Measurements from ENCODE around the gene TPRKB. TPM values are rescaled to one million over a fixed set of nuclear protein-coding genes. Genes with fewer than 3 reads are reported as not detected.
"Not testable (repeated sequence)": the region's sequence is repeated elsewhere in the genome, so short reads cannot be mapped to it uniquely, and the experiment has no call there.

TPRKB gene
- total RNA-seq, 4 donors from 2014 or later: 16.2 to 25.7 (median 19.7) TPM

GRCh38 chr2:73766349-73766748 is 29.2 kb upstream of the TPRKB start:
- Histone ChIP-seq H3K27ac (no peak overlapping the region), H3K9me3 (no peaks in the 10 kb centered on the region), H3K4me3 (replicated peaks in 1 of 3) (no peak overlapping the region), H3K27me3 (no peaks in the 10 kb centered on the region), H3K36me3 (peaks cover 49 to 64% of the 10 kb centered on the region in 2 donors), H3K4me1 (no peaks in the 10 kb centered on the region)
- DNase-seq: no peak
- no peak for TF ChIP-seq CTCF (IDR thresholded peaks at IDR 0.05)
- TF ChIP-seq POLR2A (IDR thresholded peaks at IDR 0.05): no peak
- 96 to 100% methylated on average over 1 of the region's 1 CpG for WGBS, 2 donors
- intact Hi-C loops (cut with DNase I): no loop called here

- H3K9me3 ChIP-seq: no peaks in the 10 kb centered on the region
- no peak overlapping the region for H3K4me3 ChIP-seq (replicated peaks in 1 of 3)
- no peaks in the 10 kb centered on the region for H3K4me1 ChIP-seq
- intact Hi-C loops (cut with DNase I): no loop called here
- no peak overlapping the region for H3K27ac ChIP-seq
- H3K27me3 ChIP-seq: no peaks in the 10 kb centered on the region
- WGBS, 2 donors: 93 to 96% methylated on average over 1 of the region's 1 CpG
- no peak for DNase-seq
- TF ChIP-seq CTCF (IDR thresholded peaks at IDR 0.05) (no peak), POLR2A (IDR thresholded peaks at IDR 0.05) (no peak)
- peaks cover 58 to 70% of the 10 kb centered on the region in 2 donors for H3K36me3 ChIP-seq
These were observed 27.8 kb upstream of the TPRKB start for GRCh38 chr2:73764945-73765344.

DNA sequence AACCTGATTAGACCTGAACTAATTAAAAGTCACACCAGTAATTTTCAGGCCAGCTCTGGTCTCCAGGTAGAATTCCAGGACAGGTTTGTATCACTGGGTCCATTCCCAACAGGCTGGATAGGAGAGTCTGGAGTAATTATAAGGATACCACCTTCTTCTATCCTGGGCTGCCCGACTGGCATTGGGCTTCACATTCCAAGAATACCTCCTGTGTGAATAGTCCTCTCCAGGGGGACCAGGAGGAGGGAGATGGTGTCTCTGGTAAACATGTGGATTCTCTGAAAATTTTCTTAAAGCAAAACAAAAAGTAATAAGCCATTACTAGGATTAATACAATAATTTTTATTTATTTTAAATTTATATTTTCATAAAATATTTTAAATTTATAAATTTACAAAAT is 25.4 kb upstream of the TPRKB start:
- H3K36me3 ChIP-seq: peaks cover 48 to 52% of the 10 kb centered on the region in 2 donors
- H3K4me3 ChIP-seq (replicated peaks in 1 of 3): no peak overlapping the region
- H3K4me1 ChIP-seq: peaks cover 0 to 3% of the 10 kb centered on the region in 2 donors
- H3K27me3 ChIP-seq: no peaks in the 10 kb centered on the region
- TF ChIP-seq POLR2A (IDR thresholded peaks at IDR 0.05): no peak
- TF ChIP-seq CTCF (IDR thresholded peaks at IDR 0.05): no peak
- WGBS, 2 donors: 74 to 87% methylated on average over 1 of the region's 1 CpG
- H3K9me3 ChIP-seq: no peaks in the 10 kb centered on the region
- no peak for DNase-seq
- intact Hi-C loops (cut with DNase I): no loop called here
- no peak overlapping the region for H3K27ac ChIP-seq

DNA sequence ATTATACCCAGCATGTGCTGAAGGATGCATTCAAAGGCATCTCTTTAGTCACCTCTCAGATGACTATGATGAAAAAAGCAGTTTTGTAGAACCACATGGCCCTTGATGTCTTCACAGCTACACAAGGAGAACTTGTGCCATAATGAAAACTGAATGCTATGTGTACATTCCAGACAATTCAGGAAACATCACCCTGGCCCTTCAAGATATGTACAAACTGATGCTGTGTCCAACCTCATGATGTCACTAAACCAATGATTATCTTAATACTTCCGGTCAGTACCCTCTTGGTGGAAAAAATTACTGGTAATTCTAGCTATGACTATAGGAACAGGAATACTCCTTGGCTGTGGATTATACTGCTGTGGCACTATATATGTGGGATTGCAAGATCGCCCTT is 22.8 kb upstream of the TPRKB start:
- Histone ChIP-seq H3K36me3 (peaks cover 28 to 37% of the 10 kb centered on the region in 2 donors), H3K27ac (no peak overlapping the region)

DNA sequence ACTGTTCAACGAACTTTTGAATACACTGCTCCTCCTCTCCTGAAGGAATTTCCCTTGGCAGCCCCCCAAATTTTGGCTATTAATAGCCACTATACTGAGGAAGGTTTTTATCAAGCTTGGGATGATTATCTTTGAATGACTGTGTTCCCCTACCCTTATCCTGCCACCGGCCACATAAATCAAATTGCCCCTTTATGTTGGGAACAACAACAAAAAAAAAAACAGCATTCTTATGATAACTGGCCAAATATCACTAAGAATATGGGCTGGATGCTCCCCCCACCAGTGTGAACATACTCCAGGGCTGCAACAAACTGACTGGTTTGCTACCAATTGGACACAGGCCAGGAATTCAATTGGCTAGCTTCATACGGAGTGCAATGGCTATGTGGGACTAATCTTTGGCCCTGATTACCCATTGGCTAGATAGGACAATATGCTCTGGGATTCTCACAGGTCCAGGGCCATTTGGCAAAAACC is 22.2 kb upstream of the TPRKB start:
- DNase-seq: no peak
- TF ChIP-seq POLR2A (IDR thresholded peaks at IDR 0.05): no peak
- no peak for TF ChIP-seq CTCF (IDR thresholded peaks at IDR 0.05)
- H3K27me3 ChIP-seq: no peaks in the 10 kb centered on the region
- no peak overlapping the region for H3K27ac ChIP-seq
- intact Hi-C loops (cut with DNase I): no loop called here
- H3K36me3 ChIP-seq: peaks cover 22 to 32% of the 10 kb centered on the region in 2 donors
- WGBS, 2 donors: 38 to 50% methylated on average over 3 of the region's 3 CpGs
- H3K4me3 ChIP-seq (replicated peaks in 1 of 3): no peak overlapping the region
- peaks cover 0 to 3% of the 10 kb centered on the region in 2 donors for H3K4me1 ChIP-seq
- no peaks in the 10 kb centered on the region for H3K9me3 ChIP-seq

More for the DNA sequence above, 22.8 kb upstream of the TPRKB start:
- Histone ChIP-seq H3K4me3 (replicated peaks in 1 of 3) (no peak overlapping the region), H3K4me1 (peaks cover 0 to 3% of the 10 kb centered on the region in 2 donors), H3K27me3 (no peaks in the 10 kb centered on the region), H3K9me3 (no peaks in the 10 kb centered on the region)
- WGBS, 2 donors: 96 to 98% methylated on average over 2 of the region's 2 CpGs
- TF ChIP-seq POLR2A (IDR thresholded peaks at IDR 0.05): no peak
- TF ChIP-seq CTCF (IDR thresholded peaks at IDR 0.05): no peak
- intact Hi-C loops (cut with DNase I): no loop called here
- DNase-seq: no peak

GRCh38 chr2:73754332-73754731 is 17.2 kb upstream of the TPRKB start:
- intact Hi-C loops (cut with DNase I); H3K4me3 ChIP-seq (replicated peaks in 1 of 3): not testable (repeated sequence)
- 89 to 90% methylated on average over 7 of the region's 7 CpGs for WGBS, 2 donors

More at GRCh38 chr2:73754332-73754731, 17.2 kb upstream of the TPRKB start:
- H3K27ac ChIP-seq, H3K4me1 ChIP-seq, DNase-seq, H3K27me3 ChIP-seq, H3K36me3 ChIP-seq, H3K9me3 ChIP-seq: not testable (repeated sequence)
